Tongue (tissue), 2 donors: Measurements from ENCODE around the gene ESYT3. TPM values are rescaled to one million over a fixed set of nuclear protein-coding genes. Genes with fewer than 3 reads are reported as not detected.
A peak's percentile ranks its signal among the peaks of the same experiment; 100 is the strongest.
"Not testable (repeated sequence)": the region's sequence is repeated elsewhere in the genome, so short reads cannot be mapped to it uniquely, and the experiment has no call there.

Experiments
- DNase-seq: peaks from one replicate; pipeline ENCODE4 v3.0.0-alpha.2; 2015
- total RNA-seq: library from RNA; depleted of rRNA; stranded (reverse); fragments of >200 nt; gene quantifications from one replicate; pipeline ENCODE4 v1.2.3, GENCODE V29; 2014

Gene ESYT3
- total RNA-seq, 1 donor from 2014 or later: 5.8 TPM

DNA sequence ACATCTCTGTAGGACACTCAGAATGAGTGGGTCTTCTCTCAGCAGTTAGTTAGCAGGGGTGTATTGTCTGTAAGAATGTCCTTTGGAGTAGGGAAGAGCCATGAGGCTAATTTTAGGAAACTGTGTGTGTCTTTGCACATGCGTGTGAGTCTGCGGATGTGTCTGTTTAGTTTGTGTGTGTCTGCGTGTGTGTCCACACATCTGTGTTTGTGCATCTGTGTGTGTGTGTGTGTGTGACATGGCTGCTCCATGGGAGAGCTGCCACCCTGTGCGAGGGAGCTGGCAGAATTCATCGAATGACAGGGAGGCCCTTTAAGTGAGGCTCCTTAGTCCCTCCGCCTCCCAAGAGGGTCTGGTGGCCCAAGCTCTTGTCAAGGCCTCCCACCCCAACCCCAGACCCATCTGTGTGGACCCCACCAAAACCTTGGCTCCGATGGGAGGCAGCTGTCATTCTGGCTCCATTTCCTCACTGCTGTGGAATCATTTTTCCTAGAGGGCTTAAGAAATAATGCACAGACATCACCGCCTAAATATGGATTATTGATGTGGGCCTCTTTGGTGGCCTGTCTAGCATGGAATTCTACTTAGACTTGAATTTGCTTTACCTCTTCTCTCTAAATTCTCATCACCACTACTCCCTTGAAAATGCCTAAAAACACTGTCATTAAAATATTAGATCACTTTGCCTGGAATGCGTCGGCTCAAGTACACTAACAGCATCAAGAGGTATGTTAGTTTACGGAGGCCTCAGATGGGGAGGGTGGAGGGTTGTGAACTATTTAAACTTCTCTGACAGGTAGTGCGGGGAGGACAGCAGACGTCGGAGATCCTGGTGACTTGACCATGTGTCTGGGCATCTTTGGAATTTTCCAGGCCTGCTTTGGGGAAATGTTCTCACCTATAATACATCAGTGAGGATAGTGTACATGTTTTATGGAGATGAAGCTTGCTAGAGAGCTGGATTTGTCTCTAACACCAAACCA, 9.4 kb downstream of the ESYT3 start:
- DNase-seq: peak; percentile 93

- no peak for DNase-seq
Observed at GRCh38 chr3:138445236-138445635, 10.8 kb downstream of the ESYT3 start.

GRCh38 chr3:138445654-138446053, 11.2 kb downstream of the ESYT3 start:
- no peak for DNase-seq

DNA sequence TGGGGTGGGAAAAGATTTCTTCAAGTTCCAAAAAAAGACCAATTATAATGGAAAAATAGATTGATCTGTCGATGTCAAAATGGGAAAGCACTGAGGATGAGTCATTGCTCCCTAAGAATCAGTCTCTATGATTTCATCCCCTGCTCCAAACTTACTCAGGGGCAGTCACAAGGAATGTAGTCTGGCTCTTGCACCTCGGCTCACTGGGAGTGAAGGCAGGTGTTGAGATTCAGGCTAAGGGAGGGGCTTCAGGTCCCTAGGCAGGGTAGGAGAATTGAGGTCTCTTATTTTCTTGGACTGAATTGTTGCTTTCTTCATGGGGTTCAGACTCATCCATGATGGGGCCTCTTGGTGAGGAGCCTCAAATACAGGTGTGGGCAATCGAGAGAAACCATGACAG, 14.2 kb downstream of the ESYT3 start:
- DNase-seq: no peak

- DNase-seq: no peak
Observed at GRCh38 chr3:138449490-138449889, 15.1 kb downstream of the ESYT3 start.

- DNase-seq: no peak
Observed at GRCh38 chr3:138450181-138450580, 15.8 kb downstream of the ESYT3 start.

- no peak for DNase-seq
Observed at GRCh38 chr3:138450704-138451424, 16.4 kb downstream of the ESYT3 start.

DNA sequence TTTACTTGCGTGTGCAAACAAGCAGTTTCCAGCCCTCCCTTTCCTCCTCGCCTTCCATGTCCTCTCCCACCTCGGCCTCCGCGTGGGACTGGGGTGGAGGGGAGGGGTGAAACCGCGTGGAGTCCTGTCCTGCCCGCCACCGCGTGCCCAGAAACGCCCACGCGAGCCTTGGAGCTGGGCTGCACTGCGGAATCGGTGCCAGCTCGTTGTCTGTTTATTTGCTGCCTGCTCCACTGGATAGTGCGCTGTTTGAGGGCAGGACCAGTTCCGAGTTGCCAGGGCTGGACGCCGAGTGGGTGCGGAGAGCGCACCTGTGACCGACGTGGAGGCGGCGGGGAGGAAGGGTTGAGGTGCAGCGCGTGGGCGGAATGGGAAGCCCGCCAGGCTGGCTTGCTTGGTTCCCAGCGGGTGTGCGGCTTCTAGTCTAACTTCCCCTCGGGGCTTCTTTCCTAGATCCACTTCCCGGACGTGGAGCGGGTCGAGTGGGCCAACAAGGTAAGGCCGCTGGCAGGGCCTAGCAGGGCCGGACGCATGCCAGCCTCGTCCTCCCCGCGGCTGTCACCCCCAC, 17.3 kb downstream of the ESYT3 start:
- no peak for DNase-seq

- DNase-seq: no peak
Observed at GRCh38 chr3:138452436-138452835, 18.0 kb downstream of the ESYT3 start.

GRCh38 chr3:138453940-138454339, 19.5 kb downstream of the ESYT3 start:
- DNase-seq: not testable (repeated sequence)

DNA sequence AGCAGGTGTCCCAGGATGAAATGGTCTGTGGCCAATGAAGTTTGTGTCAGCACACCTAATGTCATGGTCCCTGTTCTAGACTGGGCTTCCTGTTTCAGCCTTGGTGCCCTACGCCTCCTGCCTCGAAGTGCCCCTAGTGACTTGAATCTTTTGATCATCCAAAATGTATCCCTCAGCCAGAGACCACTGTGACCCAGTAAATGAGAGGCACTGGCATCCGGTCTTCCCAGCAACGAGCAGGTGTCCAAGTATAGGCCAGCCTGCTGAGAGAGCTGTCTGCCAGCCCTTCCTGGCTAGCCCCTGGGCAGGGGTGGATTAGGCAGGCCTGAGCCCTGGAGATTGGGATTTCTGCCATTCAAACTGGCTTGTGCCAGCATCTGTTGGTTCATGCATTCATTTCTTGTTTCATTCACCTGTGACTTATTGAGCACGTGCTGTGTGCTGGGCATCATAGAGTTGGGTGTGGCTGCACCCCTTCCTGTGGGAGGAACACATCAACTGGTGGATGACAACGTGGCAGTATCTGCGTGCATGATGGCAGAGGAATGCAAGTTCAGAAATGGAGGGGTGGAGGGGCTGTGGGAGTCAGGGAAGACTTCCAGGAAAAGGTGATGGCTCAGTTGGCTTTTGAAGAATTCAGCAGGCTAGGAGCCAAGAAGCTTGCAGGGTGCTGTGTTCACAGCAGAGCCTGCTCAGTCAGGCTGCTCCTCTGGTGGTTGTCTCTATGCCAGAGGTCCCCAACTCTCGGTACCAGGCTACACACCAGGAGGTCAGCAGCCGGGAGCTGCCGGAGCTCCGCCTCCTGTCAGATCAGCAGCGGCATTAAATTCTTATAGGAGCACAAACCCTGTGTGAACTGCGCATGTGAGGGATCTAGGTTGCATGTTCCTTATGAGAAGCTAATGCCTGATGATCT, 21.6 kb downstream of the ESYT3 start:
- DNase-seq: no peak

DNA sequence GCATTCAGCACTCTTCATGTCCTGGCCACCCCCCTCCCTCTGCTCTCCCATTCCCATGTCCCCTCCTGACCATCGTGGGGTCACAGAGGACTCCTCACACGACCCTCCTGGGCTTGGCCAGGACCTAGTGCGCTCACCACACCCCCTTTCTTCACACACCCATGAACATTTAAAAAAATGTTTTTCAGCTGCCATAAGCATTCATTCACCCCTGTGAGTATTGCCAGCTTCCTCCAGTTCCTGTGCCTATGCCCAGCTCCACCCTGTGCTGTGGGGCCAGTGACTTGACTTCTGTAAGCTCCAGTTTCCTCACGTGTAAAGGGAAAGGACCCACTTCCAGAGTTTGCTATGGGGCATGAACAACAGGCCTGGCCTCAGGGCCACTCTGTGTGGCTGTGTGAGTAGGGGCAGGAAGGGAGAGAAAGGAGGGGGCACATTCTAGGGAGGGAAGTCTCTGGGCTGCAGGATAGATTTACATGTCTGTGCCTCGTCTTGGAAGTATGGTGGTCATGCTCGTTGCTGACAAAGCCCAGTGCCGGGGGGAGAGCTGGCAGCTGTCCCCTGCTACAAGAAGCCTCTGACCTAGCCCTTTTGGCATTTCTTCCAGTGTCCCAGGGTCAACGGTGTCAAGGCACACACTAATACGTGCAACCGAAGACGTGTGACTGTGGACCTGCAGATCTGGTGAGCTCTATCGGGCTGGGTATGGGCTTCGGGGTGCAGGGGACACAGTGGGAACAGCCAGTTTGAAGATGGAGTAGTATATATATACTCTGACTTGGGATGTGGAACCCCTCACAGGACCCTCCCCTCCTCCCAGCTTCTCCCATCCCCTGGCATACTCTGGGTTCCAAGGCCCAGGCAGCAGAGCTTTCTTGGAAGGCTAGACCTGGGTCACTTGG, 22.8 kb downstream of the ESYT3 start:
- DNase-seq: peak; percentile 63

GRCh38 chr3:138457863-138458735, 23.7 kb downstream of the ESYT3 start:
- no peak for DNase-seq

DNA sequence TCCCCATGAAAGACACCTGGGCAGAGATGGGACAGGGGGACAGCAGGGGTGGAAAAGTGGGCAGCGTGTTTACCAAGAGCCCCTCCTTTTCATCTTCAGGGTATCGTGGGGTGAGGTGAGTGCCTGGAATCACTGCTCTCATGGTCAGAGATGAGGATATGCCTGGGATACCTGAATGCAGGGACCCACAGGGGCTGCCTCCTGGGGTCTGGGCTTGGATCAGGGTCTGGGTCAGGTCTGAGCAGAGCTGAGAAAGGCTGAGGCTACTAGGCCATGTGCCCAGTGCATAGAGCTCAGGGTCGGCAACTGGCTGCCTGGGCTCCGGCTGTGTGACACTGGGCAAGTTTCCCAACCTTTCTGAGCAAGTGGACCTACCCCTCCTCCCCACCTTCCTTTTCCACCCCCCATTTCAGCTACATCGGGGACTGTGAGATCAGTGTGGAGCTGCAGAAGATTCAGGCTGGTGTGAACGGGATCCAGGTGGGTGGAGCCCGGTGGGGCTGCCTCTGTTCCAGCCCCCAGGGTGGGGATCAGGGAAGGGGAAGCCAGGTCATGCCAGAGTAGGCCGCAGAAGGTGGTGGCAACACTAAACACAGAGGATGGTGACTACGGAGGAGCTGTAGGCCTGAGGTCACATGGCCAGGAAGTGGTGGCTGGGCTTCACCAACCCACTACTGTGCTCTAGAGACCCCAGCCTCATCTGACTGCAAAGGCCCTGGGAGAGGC, 24.5 kb downstream of the ESYT3 start:
- DNase-seq: no peak

DNA sequence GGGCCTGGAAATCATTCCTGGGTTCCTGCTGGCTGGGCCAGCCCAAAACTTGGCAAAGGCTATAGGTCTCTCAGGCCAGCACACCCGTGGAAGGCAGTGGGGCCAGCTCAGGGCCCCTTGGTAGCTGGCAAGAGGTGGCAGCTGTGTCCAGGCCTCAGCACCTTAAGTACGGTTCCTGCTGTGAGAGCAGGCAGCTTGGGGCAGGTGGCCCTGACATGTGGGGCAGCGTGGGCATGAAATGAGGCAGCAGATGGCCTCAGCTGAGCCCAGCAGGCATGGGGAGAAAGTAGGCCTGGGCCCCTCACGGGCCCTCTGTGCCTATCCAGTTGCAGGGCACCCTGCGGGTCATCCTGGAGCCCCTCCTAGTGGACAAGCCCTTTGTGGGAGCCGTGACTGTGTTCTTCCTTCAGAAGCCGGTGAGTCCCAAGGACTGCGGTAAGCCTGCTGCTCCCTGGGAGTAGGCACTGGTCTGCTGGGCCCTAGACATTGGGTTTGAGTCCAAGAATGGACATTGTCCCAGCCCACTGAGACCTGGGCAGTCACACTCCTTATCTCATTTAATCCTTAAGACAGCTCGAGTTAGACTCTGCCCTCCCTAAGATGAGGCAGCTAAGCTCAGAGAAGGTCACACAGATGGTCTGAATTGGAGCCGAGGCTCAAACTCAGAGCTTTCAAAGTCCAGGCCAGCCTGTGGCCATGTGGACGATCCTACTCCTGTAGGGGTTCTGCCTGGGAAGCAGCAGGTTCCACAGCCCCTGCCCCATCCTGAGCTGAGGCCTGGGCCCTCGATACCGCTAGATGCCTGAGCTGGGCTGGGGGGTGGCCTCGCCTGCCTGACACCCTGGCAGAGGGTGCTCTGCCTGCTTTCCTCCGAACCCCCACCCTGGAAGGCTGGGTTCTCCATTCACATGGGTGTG, 25.5 kb downstream of the ESYT3 start:
- DNase-seq: peak; percentile 86

DNA sequence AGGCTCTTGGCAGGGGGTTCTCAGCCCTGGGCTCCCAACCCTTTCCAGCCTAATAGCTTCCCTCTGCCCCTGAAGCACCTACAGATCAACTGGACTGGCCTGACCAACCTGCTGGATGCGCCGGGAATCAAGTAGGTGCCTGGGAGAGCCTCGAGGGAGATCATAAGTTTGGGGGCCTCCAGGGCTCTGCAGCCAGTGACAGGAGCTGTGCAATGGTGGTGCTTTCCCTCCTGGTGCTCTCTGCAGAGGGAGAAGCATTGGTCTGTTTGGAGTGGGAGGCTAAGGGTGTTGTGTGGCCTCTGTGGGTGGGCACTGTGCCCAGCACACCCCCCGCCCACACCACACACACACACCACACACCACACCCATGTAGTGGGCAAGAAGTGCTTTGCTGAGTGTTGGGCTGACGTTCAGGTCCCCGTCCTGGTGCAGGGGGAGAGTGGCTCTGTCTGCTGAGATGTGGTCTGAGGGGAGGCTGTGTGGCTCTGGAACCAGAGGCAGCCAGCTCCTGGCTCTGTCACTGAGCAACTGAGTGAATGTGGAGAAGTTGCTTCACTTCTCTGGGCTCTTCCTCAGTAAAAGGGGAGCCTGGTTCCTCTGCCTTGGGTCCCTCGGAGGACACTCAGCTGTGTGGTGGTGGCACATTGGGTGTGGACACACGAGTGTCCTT, 26.3 kb downstream of the ESYT3 start:
- no peak for DNase-seq

DNA sequence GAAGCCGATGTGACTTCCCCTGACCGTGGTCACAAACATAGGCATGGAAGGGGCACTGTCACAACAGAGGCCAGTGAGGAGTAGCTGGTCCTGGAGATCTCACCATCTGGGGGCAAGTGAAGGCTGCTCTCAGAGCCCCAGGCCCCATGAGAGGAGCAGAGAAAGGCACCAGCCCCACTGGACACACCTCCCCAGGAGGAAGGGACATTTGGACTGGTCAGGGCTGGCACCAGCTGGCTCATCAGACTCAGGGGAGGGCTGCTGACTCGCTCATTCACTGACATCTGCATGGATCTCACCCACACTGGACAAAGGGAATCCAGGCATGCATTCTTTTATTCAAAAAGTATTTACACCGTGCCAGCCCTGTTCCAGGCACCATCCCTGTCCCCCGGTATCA, 26.8 kb downstream of the ESYT3 start:
- DNase-seq: no peak
